GM19328 (cell line): ENCODE measurements around the gene NT5E.

Experiments
- ATAC-seq: cut with Tn5 transposase; IDR thresholded peaks from one replicate; pipeline ENCODE4 v1.9.1; 2021; ENCODE audit warnings: mild to moderate bottlenecking, moderate library complexity; ENCODE audit not compliant: unreplicated experiment

Gene NT5E

GRCh38 chr6:85421181-85421580 is 28.7 kb upstream of the NT5E start:
- ATAC-seq = no peak

DNA sequence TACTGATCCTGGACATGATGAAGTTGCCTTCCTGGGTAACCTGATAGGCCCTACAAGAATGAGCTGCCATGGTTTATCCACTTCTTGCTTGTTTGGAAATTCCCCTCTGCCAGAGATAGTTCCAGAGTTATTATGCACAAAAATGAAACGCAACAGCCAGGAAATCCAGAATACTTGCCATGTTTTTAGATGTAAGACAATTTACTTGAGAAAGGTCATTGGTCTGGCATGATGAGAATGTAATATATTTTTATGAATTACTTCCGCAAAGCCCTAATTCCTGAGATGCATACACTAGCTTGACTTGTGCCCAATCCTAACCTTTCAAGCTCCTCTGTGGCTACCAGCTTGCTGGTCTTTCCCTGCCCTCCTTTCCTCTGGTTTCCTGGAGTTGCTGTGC is 27.9 kb upstream of the NT5E start:
- ATAC-seq = no peak

DNA sequence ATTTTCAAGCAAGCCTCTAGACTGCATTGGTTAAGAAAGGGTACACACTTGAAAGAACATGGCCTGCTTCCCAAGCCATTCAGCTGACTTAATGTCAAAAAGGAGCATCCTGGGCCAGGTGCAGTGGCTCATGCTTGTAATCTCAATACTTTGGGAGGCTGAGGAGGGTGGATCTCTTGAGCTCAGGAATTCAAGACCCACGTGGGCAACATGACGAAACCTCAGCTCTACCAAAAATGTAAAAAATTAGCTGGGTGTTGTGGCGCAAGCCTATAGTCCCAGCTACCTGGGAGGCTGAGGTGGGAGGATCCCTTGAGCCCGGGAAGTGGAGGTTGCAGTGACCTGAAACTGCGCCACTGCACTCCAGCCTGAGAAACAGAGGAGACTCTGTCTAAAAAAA is 26.9 kb upstream of the NT5E start:
- ATAC-seq = no peak

- no peak for ATAC-seq
Observed at GRCh38 chr6:85424981-85425380, 24.9 kb upstream of the NT5E start.

GRCh38 chr6:85425997-85426396 is 23.9 kb upstream of the NT5E start:
- ATAC-seq = no peak

DNA sequence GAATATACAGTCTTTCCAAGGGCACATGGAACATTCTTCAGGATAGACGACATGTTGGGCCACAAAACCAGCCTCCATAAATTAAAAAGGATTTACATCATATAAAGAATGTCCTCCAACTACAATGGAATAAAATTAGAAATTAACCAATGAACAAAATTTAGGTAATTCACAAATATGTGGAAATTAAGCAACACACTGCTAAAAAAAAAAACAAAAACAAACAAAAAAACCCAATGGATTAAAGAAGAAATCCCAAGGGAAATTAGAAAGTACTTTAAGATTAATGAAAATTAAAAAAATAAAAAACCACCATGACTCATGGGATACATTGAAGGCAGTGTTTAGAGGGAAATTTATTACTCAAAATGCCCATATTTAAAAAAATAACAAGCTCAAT is 21.4 kb upstream of the NT5E start:
- no peak for ATAC-seq

- ATAC-seq = no peak
Observed at GRCh38 chr6:85429346-85429745, 20.5 kb upstream of the NT5E start.

DNA sequence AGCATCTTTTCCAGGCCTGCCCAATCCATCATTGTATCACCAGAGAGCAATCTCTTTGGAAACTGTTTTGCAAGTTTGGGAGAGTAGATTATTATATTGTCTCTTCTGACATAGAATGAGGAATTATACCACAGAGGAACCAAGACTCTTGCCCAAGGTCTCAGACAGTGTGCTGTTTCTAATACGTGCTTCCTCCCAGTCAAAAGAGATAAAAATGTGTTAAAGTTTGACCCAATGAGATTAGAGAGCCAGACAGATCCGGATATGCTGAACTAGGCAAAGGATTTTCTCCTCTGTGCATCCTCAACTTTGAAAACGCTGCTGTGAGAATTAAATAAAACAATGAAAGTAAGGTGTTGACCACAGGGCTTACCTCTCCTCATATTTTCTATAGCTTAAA is 18.6 kb upstream of the NT5E start:
- no peak for ATAC-seq

- ATAC-seq = no peak
Observed at GRCh38 chr6:85432554-85432953, 17.3 kb upstream of the NT5E start.

GRCh38 chr6:85435851-85436250 is 14.0 kb upstream of the NT5E start:
- no peak for ATAC-seq

GRCh38 chr6:85436411-85436810 is 13.5 kb upstream of the NT5E start:
- no peak for ATAC-seq

GRCh38 chr6:85436939-85437495 is 12.9 kb upstream of the NT5E start:
- ATAC-seq = no peak

- ATAC-seq = no peak
Observed at GRCh38 chr6:85443349-85444117, 6.3 kb upstream of the NT5E start.

GRCh38 chr6:85449388-85449817 is 480 bp upstream of the NT5E start:
- peak; percentile 68 for ATAC-seq

- ATAC-seq = no peak
Observed at GRCh38 chr6:85451565-85452306, 1.9 kb downstream of the NT5E start.

- ATAC-seq = no peak
Observed at GRCh38 chr6:85452441-85452881, 2.6 kb downstream of the NT5E start.

- no peak for ATAC-seq
Observed at GRCh38 chr6:85453052-85453451, 3.2 kb downstream of the NT5E start.

DNA sequence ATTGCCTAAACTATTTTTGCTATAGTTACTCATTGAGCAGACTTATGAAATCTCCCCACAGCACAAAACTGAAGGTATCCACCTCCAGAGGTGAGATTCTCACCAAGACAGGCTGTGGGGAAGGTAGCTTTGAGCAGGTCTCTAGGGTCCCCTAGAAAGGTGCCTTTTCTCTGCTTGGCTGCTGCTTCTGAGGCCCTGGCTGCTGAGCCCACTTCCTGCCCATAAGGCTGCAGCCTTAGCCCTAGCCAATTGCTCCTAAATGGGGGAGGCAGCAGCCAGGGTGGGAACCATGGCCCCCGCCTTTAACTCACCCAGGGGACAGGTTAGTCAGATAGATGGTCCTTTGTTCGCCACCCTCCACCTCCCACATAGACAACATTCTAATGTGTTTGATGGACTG is 3.6 kb downstream of the NT5E start:
- ATAC-seq = no peak

- no peak for ATAC-seq
Observed at GRCh38 chr6:85455471-85456026, 5.7 kb downstream of the NT5E start.

- no peak for ATAC-seq
Observed at GRCh38 chr6:85456782-85457181, 6.9 kb downstream of the NT5E start.

DNA sequence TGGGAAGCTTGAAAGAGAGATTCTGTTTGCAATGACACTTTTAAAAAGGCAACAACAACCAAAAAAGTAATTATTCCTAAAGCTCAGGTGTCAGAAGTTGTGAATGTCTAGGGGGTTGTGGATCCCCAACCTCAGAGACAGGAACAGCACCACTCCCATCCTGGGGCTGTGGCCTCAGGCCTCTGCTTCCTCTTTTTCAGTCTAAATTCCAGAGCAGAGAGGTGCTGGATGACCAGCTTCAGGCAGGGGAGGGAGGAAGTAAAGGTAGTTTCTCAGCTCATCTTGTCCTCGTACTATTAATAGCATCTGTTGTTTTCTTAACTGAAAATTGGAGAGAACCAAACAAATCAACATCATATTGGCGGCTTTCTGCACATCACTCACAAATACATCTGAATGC is 8.3 kb downstream of the NT5E start:
- ATAC-seq = no peak

GRCh38 chr6:85458782-85459181 is 8.9 kb downstream of the NT5E start:
- ATAC-seq = no peak
